Amniotic epithelial cell (primary cell): Measurements from ENCODE around the gene CEP164.

Experiments used
- DNase-seq: peaks from one replicate; pipeline ENCODE4 v3.0.0-alpha.2; 2010; ENCODE audit warnings: low read depth

The CEP164 gene

GRCh38 chr11:117462864-117463247 lies 135.2 kb downstream of the CEP164 start:
- DNase-seq, result no peak
